NCI-H345 (cell line): Measurements from ENCODE around the gene NCOA1.
A peak's percentile ranks its signal among the peaks of the same experiment; 100 is the strongest.

ENCODE experiments used
- DNase-seq: peaks from one replicate; lab custom pipeline; 2025; lab: John Stamatoyannopoulos, UW

Gene NCOA1

DNA sequence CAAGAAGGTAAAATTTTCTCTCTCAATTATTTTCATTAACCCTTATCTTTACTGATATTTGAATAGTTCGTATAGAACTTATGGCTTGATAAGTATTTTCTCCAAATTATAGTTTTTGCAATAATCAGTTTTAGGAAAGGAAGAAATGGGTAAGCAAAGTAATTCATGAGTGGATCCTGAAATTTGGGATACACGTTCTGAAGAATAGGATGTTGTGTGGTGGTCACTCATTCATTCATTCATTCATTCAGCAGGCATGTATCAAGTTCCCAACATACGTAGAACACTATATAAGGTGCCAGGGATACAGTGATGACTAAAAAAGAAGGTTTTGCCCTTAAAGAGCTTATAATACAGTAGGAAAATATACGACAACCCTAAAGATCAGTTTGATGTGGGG, 206.7 kb downstream of the NCOA1 start:
- DNase-seq: no peak

DNA sequence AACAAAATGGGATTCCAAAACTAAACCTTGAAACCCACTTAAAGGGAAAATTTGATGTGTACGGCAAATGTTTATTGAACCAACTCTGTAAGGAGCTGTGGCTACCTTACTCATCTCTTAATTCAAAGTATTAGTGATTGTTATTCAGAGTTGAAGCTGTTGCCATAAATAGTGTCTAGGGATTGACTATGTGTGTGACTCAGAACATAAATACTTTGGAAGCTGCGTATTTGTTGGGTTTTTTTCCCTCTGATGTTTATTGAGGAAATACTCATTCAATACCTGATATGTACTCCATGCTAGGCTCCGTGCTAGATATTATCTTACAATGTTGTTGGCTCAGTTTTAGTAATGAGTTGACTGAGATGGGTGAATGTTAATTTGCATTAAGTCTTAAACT, 211.7 kb downstream of the NCOA1 start:
- DNase-seq: no peak

GRCh38 chr2:24704692-24705091, 213.6 kb downstream of the NCOA1 start:
- no peak for DNase-seq

- no peak for DNase-seq
These were observed 216.1 kb downstream of the NCOA1 start for GRCh38 chr2:24707143-24707542.

GRCh38 chr2:24708537-24709152, 217.6 kb downstream of the NCOA1 start:
- no peak for DNase-seq

DNA sequence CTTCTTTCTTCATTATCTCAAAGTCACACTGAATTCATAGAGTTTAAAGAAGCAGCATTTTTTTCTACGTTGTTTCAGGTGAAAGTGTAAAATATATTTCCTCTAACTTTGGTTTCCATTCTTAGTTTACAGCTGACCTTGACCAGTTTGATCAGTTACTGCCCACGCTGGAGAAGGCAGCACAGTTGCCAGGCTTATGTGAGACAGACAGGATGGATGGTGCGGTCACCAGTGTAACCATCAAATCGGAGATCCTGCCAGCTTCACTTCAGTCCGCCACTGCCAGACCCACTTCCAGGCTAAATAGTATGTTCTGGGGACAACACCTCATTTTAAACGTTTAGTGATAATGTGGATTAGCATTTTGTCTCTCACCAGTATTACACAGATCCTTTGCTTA, 219.8 kb downstream of the NCOA1 start:
- DNase-seq: no peak

- no peak for DNase-seq
These were observed 220.8 kb downstream of the NCOA1 start for GRCh38 chr2:24711865-24712264.

GRCh38 chr2:24712296-24712695, 221.2 kb downstream of the NCOA1 start:
- no peak for DNase-seq

DNA sequence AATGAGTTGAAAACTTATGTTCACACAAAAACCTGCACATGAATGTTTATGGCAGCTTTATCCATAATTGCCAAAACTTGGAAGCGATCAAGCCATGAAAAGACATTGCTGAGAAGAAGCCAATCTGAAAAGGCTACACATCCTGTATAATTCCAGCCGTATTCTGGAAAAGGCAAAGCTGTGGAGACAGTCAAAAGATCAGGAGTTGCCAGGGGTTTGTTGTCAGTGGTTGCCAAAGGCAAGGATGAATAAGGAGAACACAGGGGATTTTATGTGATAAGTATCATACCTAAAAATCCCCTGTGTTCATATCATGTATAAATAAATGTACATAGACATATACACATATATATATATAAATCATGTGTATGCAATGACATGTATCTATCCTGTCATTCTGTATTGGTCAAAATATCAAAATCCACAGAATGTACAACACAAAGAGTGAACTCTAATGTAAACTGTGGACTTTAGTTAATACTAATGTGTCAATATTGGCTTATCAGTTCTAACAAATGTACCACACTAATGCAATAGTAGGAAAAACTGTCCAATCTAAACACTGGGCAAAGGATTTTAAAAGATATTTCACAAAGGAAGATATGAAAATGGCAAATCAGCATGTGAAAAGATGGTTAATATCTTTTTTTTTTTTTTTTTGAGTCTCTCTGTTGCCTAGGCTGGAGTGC, 226.4 kb downstream of the NCOA1 start:
- DNase-seq: no peak

DNA sequence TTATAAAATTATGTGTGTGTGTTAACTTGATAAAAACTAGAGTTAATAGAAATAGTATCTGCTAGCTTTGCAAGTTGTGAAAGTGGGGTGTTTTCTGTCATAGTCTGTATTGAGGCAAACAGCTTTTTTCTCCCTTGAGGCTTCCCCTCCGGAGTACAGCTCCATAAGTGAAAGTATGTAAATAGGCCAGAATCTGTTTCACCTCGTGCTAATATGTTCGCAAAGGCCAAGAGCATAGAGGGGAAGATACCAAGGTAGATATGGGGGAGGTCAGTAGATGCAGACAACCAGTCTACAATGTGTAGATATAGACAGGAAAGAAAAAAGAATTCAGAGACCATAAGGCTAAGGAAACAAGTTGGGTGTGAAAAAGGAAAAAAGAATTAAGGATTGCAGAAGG, 229.3 kb downstream of the NCOA1 start:
- DNase-seq: no peak

DNA sequence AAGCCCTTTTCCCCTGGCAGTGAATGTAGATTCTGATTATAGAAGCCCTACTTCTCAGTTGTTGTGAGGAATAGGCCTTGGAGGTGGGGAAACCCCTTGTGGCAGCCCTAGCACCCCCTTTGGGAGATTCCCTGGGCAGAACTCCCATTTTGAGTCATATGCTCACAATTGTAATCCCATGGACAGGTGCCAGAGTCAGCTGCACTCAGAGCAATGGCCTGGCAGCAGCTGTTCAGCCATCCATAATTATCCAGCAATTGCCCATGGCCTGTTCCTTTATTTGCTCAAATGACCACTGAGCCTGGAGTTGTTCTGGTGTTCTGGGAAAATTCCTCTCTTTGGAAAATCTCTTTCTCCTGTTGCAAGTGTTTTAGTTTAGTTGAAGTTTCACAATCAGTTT, 230.4 kb downstream of the NCOA1 start:
- peak; percentile 47 for DNase-seq

GRCh38 chr2:24722141-24722790, 231.2 kb downstream of the NCOA1 start:
- no peak for DNase-seq

DNA sequence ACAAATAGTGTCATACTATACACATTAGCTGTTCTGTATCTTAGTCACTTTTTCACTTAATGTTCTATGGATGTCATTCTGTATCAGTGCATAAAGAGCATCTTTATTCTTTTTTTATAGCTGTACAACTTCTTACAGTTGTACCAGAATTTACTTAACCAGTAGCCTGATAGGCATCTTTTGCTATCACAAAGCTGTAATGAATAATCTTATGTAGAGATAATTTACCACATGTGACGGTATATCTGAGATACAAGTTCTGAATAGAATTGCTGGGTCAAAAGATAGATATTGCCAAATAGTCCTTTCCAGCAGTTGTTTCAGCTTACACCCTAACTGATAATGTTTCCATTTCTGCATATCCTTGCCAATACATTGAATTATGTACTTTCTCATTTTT, 232.1 kb downstream of the NCOA1 start:
- no peak for DNase-seq

DNA sequence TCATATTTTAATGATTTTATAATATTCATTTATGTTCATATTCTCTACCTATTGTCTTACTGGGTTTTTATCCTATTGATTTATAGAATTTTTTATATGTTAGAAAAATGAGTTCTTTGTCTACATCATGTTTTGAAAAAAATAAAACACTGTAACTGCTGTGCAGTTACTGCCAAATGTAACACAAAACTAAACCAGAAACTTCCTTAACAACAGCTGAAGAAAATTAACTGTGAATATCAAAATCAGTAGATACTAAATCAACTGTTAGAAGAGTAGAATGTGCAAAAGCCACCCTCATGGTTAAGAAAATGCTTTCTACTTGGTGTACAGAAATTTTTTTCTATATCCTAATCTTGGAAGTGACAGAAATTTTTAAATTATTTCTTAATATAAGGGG, 232.6 kb downstream of the NCOA1 start:
- no peak for DNase-seq

DNA sequence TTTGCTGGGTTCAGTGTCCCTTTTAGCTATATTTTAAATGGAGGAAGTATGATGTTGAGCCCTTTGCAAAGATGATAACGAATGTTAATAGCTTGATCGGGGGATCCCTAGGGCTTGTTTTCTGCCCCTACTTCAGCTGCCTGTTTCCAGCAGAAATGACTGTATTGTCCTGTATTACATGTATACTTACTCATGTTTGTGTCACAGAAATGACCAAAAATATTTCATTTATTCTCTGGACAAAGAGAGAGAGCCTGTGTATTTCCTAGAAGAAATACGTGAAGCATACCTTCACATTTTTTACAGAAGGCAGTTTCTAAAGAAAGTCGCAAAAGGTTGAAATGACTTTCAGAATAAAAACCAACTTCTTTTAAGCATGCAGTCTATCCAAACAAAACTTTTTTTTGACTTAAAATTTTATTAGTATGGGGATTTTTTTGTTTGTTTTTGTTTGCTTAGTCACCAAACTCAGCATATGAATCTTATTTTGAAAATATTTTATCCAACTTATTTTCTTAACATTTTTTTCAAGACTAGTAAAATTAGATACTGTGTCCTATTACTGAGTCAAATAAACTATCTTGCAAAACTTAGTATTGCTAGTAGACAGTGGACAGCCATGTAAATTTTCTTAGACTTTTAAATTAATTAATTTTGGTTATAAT, 233.2 kb downstream of the NCOA1 start:
- no peak for DNase-seq

DNA sequence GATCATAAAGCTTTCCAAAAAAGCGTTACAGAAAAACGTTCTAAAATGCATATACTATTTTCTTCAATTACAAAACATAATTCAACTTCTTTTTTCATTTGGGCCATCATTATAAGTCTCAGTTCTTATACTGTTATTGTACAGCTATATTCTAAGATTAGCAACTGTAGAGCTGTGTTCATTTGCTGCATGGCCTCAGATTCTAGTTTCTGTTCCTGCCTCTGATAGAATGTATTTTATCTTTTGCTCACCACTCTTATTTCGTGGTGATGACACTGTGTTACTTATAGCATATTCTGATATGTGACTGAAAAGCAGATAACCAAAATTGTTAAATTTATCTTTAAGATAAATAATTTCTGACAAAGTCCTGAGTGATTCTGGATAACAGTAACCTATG, 234.9 kb downstream of the NCOA1 start:
- no peak for DNase-seq

- DNase-seq: no peak
These were observed 239.4 kb downstream of the NCOA1 start for GRCh38 chr2:24730481-24730880.

- no peak for DNase-seq
These were observed 240.0 kb downstream of the NCOA1 start for GRCh38 chr2:24731040-24731439.

- no peak for DNase-seq
These were observed 240.9 kb downstream of the NCOA1 start for GRCh38 chr2:24731923-24732322.

GRCh38 chr2:24734741-24735140, 243.7 kb downstream of the NCOA1 start:
- DNase-seq: no peak

DNA sequence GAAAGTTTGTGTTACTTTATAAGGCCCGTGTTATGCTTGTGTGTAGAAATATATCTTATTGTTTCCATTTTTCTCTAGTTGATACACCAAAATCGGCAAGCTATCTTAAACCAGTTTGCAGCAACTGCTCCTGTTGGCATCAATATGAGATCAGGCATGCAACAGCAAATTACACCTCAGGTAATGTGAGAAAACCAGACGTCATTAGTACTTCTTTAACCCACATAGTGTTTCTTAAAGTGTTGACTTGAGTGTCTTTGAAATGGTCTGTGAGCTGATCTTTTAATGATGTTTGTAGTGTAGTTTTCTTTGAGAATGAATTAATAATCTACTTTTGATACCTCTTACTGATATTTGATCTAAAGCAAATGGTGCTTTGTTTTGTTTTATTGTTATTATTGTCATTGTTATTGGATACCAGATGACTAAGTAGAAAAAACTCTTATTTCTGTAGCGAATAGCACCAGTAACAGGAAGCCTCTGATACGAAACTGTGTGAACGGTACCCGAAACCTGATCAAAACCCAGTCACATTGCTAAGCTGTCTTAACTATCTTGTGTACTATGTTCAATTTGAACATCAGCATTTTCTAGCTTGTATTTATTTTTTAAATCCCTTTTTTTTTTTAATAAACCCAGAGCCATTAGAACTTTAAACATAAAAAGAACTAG, 248.4 kb downstream of the NCOA1 start:
- DNase-seq: no peak

DNA sequence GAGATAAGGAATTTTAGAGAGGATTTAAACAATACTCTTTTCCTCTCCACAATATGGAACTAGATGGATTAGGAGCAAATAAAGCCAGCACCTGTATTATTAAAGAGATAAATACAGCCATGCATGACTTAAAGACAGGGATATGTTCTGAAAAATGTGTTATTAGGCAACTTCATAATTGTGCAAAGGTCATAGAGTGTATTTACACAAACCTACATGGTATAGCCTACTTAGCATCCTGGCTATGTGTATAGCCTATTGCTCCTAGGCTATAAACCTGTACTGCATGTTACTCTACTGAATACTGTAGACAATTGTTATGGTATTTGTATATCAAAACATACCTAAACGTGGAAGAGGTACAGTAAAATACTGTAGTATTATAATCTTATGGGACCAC, 249.1 kb downstream of the NCOA1 start:
- no peak for DNase-seq

DNA sequence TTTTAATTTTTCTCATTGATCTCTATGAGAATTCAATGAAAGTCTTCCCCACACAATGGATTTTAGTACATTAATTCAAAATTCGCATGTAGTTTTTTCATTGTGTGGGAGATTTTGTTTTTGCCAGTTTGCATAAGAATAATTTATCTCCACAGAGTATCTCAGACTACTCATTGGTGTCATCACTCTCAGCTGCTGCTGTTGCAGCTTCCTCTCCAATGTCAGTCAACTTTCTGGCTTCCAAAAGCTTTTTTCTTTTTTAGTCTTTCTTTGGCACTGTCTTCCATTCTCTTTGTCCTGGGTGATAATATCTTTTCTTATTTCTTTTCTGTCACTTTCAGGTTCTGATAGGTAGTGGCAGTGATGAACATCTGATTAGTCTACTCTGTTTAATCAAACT, 251.7 kb downstream of the NCOA1 start:
- no peak for DNase-seq
